Hepatocyte (in vitro differentiated cells): ENCODE results near the gene CPNE1.

Experiments
- CTCF ChIP-seq: fragments of 200-600 bp; sonication (generic); IDR thresholded peaks from 2 replicates; pipeline ENCODE4 v1.5.1; 2016; ENCODE audit warnings: antibody characterized with exemption, mild to moderate bottlenecking; ENCODE audit not compliant: poor library complexity
- EZH2 ChIP-seq: fragments of 200-600 bp; sonication (generic); IDR thresholded peaks from 2 replicates; pipeline ENCODE4 v1.6.1; 2016; ENCODE audit warnings: antibody characterized with exemption, mild to moderate bottlenecking, borderline replicate concordance
- EZH2phosphoT487 ChIP-seq: fragments of 200-600 bp; sonication (generic); IDR thresholded peaks from one replicate; pipeline ENCODE4 v1.6.1; 2018; ENCODE audit warnings: antibody characterized with exemption, mild to moderate bottlenecking, low read depth, moderate library complexity; ENCODE audit not compliant: unreplicated experiment, severe bottlenecking

- TF ChIP-seq CTCF (no peak), EZH2phosphoT487 (no peak), EZH2 (no peak)
These were observed 4.5 kb upstream of the CPNE1 start for GRCh38 chr20:35669221-35669620.
